ENCODE measurements around the gene DDX6. TPM values are rescaled to one million over a fixed set of nuclear protein-coding genes. Genes with fewer than 3 reads are reported as not detected.

DDX6 gene
- total RNA-seq, 1 donor from 2014 or later: 134 TPM

DNA sequence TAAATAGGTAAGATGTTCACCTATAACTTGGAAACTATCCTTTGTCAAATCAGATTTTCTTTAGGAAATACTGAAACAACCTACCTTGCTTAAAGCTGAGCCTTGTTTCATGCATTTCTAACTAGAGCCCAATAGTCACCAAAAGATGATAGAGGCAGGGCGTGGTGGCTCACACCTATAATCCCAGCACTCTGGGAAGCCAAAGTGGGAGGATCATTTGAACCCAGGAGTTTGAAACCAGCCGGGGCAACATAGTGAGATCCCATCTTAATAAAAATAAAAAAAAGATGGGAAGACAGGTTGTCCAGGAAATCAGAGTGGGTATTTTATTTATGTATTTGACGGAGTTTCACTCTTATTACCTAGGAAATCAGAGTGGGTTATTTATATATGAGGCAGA, 38.3 kb downstream of the DDX6 start:
- intact Hi-C loops (cut with micrococcal nuclease): no loop called here
- Histone ChIP-seq H3K36me3 (peaks cover 80% of the 10 kb centered on the region), H3K4me3 (no peak overlapping the region), H3K4me1 (peaks cover 21% of the 10 kb centered on the region), H3K9me3 (replicated peaks) (no peaks in the 10 kb centered on the region), H3K27ac (replicated peaks) (no peak overlapping the region), H3K27me3 (ENCODE audit: low read depth) (no peaks in the 10 kb centered on the region)
- DNase-seq: no peak
- TF ChIP-seq, protein P1, sequence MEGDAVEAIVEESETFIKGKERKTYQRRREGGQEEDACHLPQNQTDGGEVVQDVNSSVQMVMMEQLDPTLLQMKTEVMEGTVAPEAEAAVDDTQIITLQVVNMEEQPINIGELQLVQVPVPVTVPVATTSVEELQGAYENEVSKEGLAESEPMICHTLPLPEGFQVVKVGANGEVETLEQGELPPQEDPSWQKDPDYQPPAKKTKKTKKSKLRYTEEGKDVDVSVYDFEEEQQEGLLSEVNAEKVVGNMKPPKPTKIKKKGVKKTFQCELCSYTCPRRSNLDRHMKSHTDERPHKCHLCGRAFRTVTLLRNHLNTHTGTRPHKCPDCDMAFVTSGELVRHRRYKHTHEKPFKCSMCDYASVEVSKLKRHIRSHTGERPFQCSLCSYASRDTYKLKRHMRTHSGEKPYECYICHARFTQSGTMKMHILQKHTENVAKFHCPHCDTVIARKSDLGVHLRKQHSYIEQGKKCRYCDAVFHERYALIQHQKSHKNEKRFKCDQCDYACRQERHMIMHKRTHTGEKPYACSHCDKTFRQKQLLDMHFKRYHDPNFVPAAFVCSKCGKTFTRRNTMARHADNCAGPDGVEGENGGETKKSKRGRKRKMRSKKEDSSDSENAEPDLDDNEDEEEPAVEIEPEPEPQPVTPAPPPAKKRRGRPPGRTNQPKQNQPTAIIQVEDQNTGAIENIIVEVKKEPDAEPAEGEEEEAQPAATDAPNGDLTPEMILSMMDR (IDR thresholded peaks at IDR 0.05; ENCODE audit: borderline replicate concordance): no peak

DNA sequence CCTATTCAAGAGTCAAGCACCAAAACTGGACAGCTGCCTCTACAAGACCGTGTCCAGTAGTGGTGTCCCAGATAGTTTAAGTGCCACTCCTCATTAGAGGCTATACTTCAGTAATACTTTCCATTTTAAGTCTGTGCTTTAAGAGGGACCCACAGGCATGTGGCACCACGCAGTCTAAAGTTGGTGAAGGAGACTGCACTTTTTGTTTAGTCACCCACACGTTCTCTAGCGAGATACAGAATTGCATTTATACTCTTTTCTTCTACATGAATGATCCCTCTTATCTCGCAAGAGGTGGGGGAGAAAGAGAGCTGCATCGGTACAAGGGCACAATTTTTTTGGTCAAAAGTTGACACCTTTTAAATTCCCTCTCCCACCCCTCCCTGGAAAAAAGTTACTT, 41.5 kb downstream of the DDX6 start:
- intact Hi-C loops (cut with micrococcal nuclease): no loop called here
- Histone ChIP-seq H3K36me3 (peaks cover 47% of the 10 kb centered on the region), H3K9me3 (replicated peaks) (no peaks in the 10 kb centered on the region), H3K27ac (replicated peaks) (peak overlapping the region; percentile 31), H3K27me3 (ENCODE audit: low read depth) (no peaks in the 10 kb centered on the region), H3K4me3 (no peak overlapping the region), H3K4me1 (peaks cover 21% of the 10 kb centered on the region)
- TF ChIP-seq, protein P1 (IDR thresholded peaks at IDR 0.05; ENCODE audit: borderline replicate concordance): no peak
- no peak for DNase-seq

DNA sequence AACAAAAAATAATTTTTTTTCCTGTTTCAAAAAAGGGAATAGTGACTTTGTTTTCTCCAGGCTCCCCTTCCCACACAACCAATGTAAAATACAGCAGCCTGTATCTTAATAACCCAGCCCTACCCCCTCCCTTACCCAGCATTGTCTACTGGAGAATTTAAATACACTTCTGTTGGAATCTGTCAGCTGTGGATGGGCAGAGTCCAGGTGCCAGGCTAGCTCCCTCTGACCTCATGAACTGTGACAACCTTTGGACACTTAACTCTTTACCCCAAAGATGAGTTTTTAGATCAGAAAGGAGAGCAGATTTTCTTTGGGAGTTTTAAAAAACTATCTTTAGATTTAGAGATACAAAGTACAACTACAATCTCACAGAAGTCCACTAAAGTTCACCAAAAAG, 42.9 kb downstream of the DDX6 start:
- DNase-seq: no peak
- Histone ChIP-seq H3K4me1 (peaks cover 21% of the 10 kb centered on the region), H3K27me3 (ENCODE audit: low read depth) (no peaks in the 10 kb centered on the region), H3K36me3 (peaks cover 34% of the 10 kb centered on the region), H3K9me3 (replicated peaks) (no peaks in the 10 kb centered on the region), H3K4me3 (no peak overlapping the region), H3K27ac (replicated peaks) (peak overlapping the region; percentile 37)
- TF ChIP-seq, protein P1 (IDR thresholded peaks at IDR 0.05; ENCODE audit: borderline replicate concordance): no peak
- intact Hi-C loops (cut with micrococcal nuclease): no loop called here

DNA sequence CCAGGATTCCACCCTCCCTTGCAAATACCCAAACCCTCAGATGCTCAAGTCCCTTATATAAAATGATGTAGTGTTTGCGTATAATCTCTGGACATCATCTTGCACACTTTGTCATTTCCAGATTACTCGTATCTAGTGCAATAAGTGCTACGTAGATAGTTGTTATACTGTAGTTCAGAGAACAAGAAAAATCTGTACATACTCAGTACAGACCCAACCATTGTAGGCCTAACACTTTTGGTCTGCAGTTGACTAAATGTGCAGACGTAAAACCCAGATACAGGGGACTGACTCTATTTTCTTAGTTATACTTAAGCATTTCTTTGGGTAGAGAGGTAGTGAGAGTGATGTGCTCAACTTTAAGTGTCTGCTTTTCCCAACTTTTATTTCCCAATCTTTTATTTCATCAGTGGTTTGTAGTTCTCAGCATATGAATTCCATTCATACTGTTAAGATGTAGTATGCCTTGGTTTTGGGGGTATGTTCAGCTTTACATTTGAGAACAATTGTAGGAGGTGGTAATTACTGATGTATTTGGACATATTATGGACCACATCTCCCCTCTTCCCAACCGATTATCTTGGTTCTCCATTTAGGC, 43.9 kb downstream of the DDX6 start:
- Histone ChIP-seq H3K4me1 (peaks cover 21% of the 10 kb centered on the region), H3K4me3 (no peak overlapping the region), H3K27me3 (ENCODE audit: low read depth) (no peaks in the 10 kb centered on the region), H3K9me3 (replicated peaks) (no peaks in the 10 kb centered on the region), H3K36me3 (peaks cover 24% of the 10 kb centered on the region), H3K27ac (replicated peaks) (no peak overlapping the region)
- DNase-seq: no peak
- intact Hi-C loops (cut with micrococcal nuclease): no loop called here
- TF ChIP-seq, protein P1 (IDR thresholded peaks at IDR 0.05; ENCODE audit: borderline replicate concordance): no peak

DNA sequence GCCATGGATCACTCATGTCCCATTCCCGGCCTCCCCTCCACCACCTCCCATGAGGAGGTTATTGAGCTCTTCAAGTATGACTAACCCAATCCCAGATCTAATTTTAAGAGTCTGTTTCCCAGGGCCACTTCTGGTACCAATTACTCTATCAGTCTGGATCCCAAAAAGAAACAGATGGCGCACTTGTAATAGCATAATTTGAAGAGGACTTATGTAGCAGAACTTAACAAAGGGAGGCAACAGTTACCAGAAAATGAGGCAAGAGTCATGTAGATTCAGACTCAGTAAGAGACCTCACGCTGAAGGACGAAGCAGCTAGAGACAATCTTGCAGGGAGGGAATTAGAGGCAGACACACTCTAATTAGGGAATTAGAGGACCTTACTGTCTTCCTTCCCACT, 46.9 kb downstream of the DDX6 start:
- Histone ChIP-seq H3K27ac (replicated peaks) (no peak overlapping the region), H3K4me3 (no peak overlapping the region), H3K36me3 (no peaks in the 10 kb centered on the region), H3K4me1 (peaks cover 11% of the 10 kb centered on the region), H3K9me3 (replicated peaks) (no peaks in the 10 kb centered on the region), H3K27me3 (ENCODE audit: low read depth) (no peaks in the 10 kb centered on the region)
- no peak for DNase-seq
- intact Hi-C loops (cut with micrococcal nuclease): no loop called here
- TF ChIP-seq, protein P1 (IDR thresholded peaks at IDR 0.05; ENCODE audit: borderline replicate concordance): no peak
